Spleen (tissue), 11 donors: ENCODE measurements around the gene ARSB. TPM values are rescaled to one million over a fixed set of nuclear protein-coding genes. Genes with fewer than 3 reads are reported as not detected.
A peak's percentile ranks its signal among the peaks of the same experiment; 100 is the strongest.
"Not testable (repeated sequence)": the region's sequence is repeated elsewhere in the genome, so short reads cannot be mapped to it uniquely, and the experiment has no call there.

Experiments used
- DNase-seq: peaks from one replicate; pipeline ENCODE4 v3.0.0-alpha.2; 2020
- H3K27ac ChIP-seq, 8 donors: fragments of 200-600 bp; sonication (generic) in 7 of 8; 1 replicate in 4 of 8; 2 replicates in 4 of 8; pipeline versions ENCODE4 v1.5.0 to v1.8.0; 2016 to 2021; ENCODE audit warnings: inconsistent platforms in 4 of 8, mild to moderate bottlenecking in 4 of 8, moderate library complexity in 1 of 8
- H3K27me3 ChIP-seq, 7 donors: fragments of 200-600 bp; sonication (generic) in 6 of 7; replicated peaks in 1 of 7; 1 replicate in 4 of 7; 2 replicates in 3 of 7; pipeline versions ENCODE4 v1.5.0 to v1.8.0; 2016 to 2021; ENCODE audit warnings: inconsistent platforms in 3 of 7, mild to moderate bottlenecking in 1 of 7
- H3K36me3 ChIP-seq, 6 donors: fragments of 200-600 bp; sonication (generic) in 5 of 6; 1 replicate in 4 of 6; 2 replicates in 2 of 6; pipeline versions ENCODE4 v1.5.0 to v1.8.0; 2016 to 2021; ENCODE audit warnings: inconsistent platforms in 2 of 6
- H3K4me1 ChIP-seq, 6 donors: fragments of 200-600 bp; sonication (generic) in 5 of 6; 1 replicate in 3 of 6; 2 replicates in 3 of 6; pipeline versions ENCODE4 v1.5.0 to v1.8.0; 2016 to 2021; ENCODE audit warnings: inconsistent platforms in 3 of 6
- H3K4me3 ChIP-seq, 8 donors: fragments of 200-600 bp; sonication (generic) in 7 of 8; 1 replicate in 4 of 8; 2 replicates in 4 of 8; pipeline versions ENCODE4 v1.5.0 to v1.8.0; 2016 to 2021; ENCODE audit warnings: inconsistent platforms in 4 of 8, mild to moderate bottlenecking in 4 of 8, moderate library complexity in 2 of 8
- H3K9me3 ChIP-seq, 8 donors: fragments of 200-600 bp; sonication (generic) in 7 of 8; 1 replicate in 4 of 8; 2 replicates in 4 of 8; pipeline versions ENCODE4 v1.5.0 to v1.8.0; 2016 to 2021; ENCODE audit warnings: inconsistent platforms in 4 of 8
- CTCF ChIP-seq, 11 experiments: fragments of 200-600 bp in 7 of 11; fragments of 450-650 bp in 4 of 11; sonication (generic) in 4 of 11; IDR thresholded peaks in 8 of 11; conservative IDR thresholded peaks in 3 of 11; 1 replicate in 7 of 11; 2 replicates in 4 of 11; pipeline versions ENCODE4 v1.4.0 to v1.8.0; 2016 to 2021; ENCODE audit warnings: antibody characterized with exemption in 11 of 11, inconsistent platforms in 4 of 11, mild to moderate bottlenecking in 1 of 11
- POLR2A ChIP-seq, 3 donors: fragments of 450-650 bp; IDR thresholded peaks; one replicate each; pipeline ENCODE4 v1.5.1; 2017; ENCODE audit warnings: antibody characterized with exemption in 3 of 3, mild to moderate bottlenecking in 1 of 3
- POLR2AphosphoS5 ChIP-seq, 3 donors: sonication (generic); formaldehyde crosslinking; IDR thresholded peaks; one replicate each; pipeline ENCODE4 v1.5.1; 2017; ENCODE audit warnings: antibody characterized with exemption in 3 of 3
- WGBS, 5 donors: extraction: QIAGEN DNeasy Blood & Tissue Kit in 3 of 5; methylation state at CpG; one replicate each; pipeline versions ENCODE4 v1.1.5 to v1.1.7; 2013 to 2018; 5-methylcytosine and 5-hydroxymethylcytosine counted together
- intact Hi-C: fragments of 100-400 bp; cut with DNase I; formaldehyde crosslinking; loops from one replicate; pipeline ENCODE4 v1.15.0; 2023; ENCODE audit warnings: low total_unique reads
- polyA plus RNA-seq, 3 donors: library from polyadenylated mRNA; stranded (reverse); fragments of 200-250 nt; gene quantifications; one replicate each; pipeline ENCODE4 v1.2.1, GENCODE V29; 2013
- total RNA-seq, 7 donors: library from RNA; depleted of rRNA in 3 of 7; stranded (reverse); fragments of >200 nt in 3 of 7; fragmentation: NEBNext Ultra II Directional in 4 of 7; extraction: Animal tissue kit (Norgen Biotek cat#: 25700) in 4 of 7; gene quantifications; one replicate each; pipeline versions ENCODE4 v1.1.0 to v1.2.1, GENCODE V29; 2016 to 2021
- donor health status: healthy with polysubstance abuse.
- donor health status: DM: no; HTN: no; CAD: no; lungs with moderate emphysema.
- donor health status: DM: no; HTN: no; CAD: no.
- donor health status: Bipolar disorder and iron deficiency.
- donor health status: healthy.
- donor health status: DM: no; HTN: no; CAD: no.
- donor health status: DM: yes; HTN: yes; CAD: no.

ARSB gene
- total and polyA plus RNA-seq, 10 donors = 1.1 to 18.5 (median 11.1) TPM

GRCh38 chr5:78912811-78913210 lies 72.3 kb downstream of the ARSB start:
- Histone ChIP-seq H3K27ac (no peak overlapping the region), H3K4me3 (no peak overlapping the region), H3K9me3 (no peaks in the 10 kb centered on the region), H3K4me1 (peaks cover 0 to 13% (median 10%) of the 10 kb centered on the region in 6 donors), H3K27me3 (no peaks in the 10 kb centered on the region), H3K36me3 (no peaks in the 10 kb centered on the region)
- no peak for TF ChIP-seq POLR2AphosphoS5 (IDR thresholded peaks at IDR 0.05)
- TF ChIP-seq CTCF (IDR thresholded peaks at IDR 0.05 in 8 of 11, conservative IDR thresholded peaks at IDR 0.05 in 3 of 11) = no peak
- TF ChIP-seq POLR2A (IDR thresholded peaks at IDR 0.05) = no peak
- 93 to 97% (median 95%) methylated on average over 7 of the region's 7 CpGs for WGBS, 5 donors
- intact Hi-C loops = no loop called here
- DNase-seq = no peak

GRCh38 chr5:78912085-78912771 lies 72.9 kb downstream of the ARSB start:
- TF ChIP-seq POLR2AphosphoS5 (IDR thresholded peaks at IDR 0.05) = no peak
- no peak for TF ChIP-seq CTCF (IDR thresholded peaks at IDR 0.05 in 8 of 11, conservative IDR thresholded peaks at IDR 0.05 in 3 of 11)
- no peak for TF ChIP-seq POLR2A (IDR thresholded peaks at IDR 0.05)
- no peak for DNase-seq
- 77 to 87% (median 84%) methylated on average over 5 of the region's 5 CpGs for WGBS, 5 donors
- no peaks in the 10 kb centered on the region for H3K36me3 ChIP-seq
- H3K4me3 ChIP-seq = no peak overlapping the region
- intact Hi-C loops = no loop called here
- H3K9me3 ChIP-seq = no peaks in the 10 kb centered on the region
- H3K4me1 ChIP-seq = peaks cover 0 to 19% (median 15%) of the 10 kb centered on the region in 6 donors
- H3K27ac ChIP-seq = no peak overlapping the region
- no peaks in the 10 kb centered on the region for H3K27me3 ChIP-seq

GRCh38 chr5:78909224-78909983 lies 75.7 kb downstream of the ARSB start:
- H3K27ac ChIP-seq, intact Hi-C loops, DNase-seq, H3K36me3 ChIP-seq, H3K27me3 ChIP-seq, H3K4me3 ChIP-seq, H3K9me3 ChIP-seq: not testable (repeated sequence)
- 83 to 91% (median 85%) methylated on average over 6 to 9 of the region's 9 CpGs for WGBS, 5 donors
- peaks cover 0 to 43% (median 26%) of the 10 kb centered on the region in 6 donors for H3K4me1 ChIP-seq

- H3K27ac ChIP-seq = peak overlapping the region in 5 of 8 donors; percentile 8 to 47 (median 19)
- 21 to 27% (median 26%) methylated on average over 12 of the region's 12 CpGs for WGBS, 5 donors
- no peak for DNase-seq
- no peaks in the 10 kb centered on the region for H3K9me3 ChIP-seq
- TF ChIP-seq POLR2A (IDR thresholded peaks at IDR 0.05) (no peak), CTCF (IDR thresholded peaks at IDR 0.05 in 8 of 11, conservative IDR thresholded peaks at IDR 0.05 in 3 of 11) (no peak), POLR2AphosphoS5 (IDR thresholded peaks at IDR 0.05) (peak in 2 of 3 donors; percentile 15 to 54)
- H3K27me3 ChIP-seq = no peaks in the 10 kb centered on the region
- H3K36me3 ChIP-seq = no peaks in the 10 kb centered on the region
- H3K4me3 ChIP-seq = peak overlapping the region in 1 of 8 donors; percentile 6
- peaks cover 0 to 43% (median 26%) of the 10 kb centered on the region in 6 donors for H3K4me1 ChIP-seq
- intact Hi-C loops = no loop called here
Observed at GRCh38 chr5:78908173-78909061, 76.7 kb downstream of the ARSB start.
